NCI-H2107 treated with DMSO at 0.1 percent for 48 hours (cell line): Measurements from ENCODE around the gene TIGAR.
A peak's percentile ranks its signal among the peaks of the same experiment; 100 is the strongest.

Experiments
- DNase-seq: peaks from one replicate; lab custom pipeline; 2025; ENCODE audit not compliant: unreplicated experiment; lab: John Stamatoyannopoulos, UW

TIGAR gene

GRCh38 chr12:4301932-4302501 lies 19.0 kb upstream of the TIGAR start:
- no peak for DNase-seq

DNA sequence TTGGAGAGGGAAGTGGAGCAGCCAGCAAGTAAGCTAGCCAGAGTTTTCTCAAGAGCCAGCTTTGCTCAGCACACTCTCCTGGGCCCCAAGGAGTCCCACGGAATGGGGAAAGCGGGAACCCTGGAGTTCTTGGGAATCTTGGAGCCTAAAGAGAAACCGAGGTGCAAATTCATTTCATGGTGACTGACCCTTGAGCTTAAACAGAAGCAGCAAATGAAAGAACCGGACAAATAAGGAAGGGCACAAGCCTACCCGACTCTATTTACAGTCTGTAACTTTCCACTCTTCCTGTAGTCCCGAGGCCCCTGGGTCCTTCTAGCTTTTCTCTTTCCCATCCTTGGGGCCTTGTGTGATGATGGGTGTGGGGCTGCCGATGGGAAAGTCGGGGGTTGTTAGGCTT lies 18.1 kb upstream of the TIGAR start:
- no peak for DNase-seq

DNA sequence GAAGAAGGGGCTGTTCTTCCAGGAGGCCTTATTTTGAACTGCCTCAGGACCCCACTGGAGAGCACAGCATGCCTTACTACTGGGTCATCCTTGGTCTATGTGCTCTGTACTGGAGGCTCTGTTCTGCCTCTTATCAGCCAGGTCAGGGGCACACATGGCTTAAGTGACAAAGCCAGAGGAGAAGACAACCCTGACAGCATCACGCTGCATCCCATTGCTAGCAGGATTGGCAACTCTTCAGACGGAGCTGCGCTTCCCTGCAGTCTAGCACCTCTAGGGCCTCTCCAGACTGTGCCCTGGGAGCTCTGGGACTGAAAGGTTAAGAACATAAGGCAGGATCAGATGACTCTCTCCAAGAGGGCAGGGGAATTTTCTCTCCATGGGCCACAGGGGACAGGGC lies 17.3 kb upstream of the TIGAR start:
- no peak for DNase-seq

- DNase-seq, result peak; percentile 91
These were observed 13.2 kb upstream of the TIGAR start for GRCh38 chr12:4307593-4308333.

DNA sequence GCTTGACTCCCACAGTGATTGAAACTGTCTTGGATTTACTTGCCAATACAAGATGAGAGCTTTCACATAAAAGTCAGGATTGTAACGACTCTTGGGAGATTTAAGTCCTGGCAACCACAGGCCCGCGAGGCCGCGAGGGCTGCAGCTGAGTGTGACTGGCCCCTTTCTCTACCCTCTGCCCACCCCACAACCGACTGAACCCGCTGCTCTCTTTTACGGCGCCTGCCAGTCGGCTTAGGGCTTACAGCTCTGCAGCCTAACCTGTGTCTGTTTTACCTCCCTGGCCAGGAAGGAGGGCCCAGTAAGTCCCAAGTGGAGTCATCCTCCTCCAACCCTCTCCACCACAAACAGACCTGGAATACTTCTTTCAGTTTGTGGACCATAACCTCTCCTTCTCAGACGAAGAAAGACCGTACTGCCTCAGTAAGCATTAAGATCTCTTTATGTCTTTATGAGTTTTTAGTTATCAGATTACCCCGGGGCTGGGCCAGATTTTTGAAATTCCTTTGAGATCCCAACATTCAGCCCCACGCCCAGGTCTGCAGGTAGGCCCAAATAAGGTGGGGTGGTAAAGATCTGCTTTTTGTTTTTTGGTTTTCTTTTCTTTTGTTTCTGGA lies 12.6 kb upstream of the TIGAR start:
- DNase-seq, result no peak

DNA sequence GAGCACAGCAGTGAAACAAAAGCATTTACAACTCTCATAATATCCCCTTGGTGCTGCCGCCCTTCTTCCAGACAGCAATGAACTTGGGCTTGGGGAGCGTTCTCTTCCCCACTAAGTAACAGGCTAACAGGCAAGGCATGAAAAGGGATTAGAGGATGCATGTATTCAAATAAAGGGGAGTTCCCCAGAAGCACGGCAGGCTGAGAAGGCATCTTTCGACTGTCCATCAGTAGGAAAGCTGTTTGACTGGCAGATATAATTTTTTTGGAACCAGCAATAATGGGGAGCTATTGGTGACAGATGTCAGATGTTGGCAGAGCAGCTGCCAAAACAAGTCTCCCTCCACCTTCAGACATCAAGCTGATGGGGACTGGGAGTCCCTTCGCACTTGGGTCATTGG lies 9.2 kb upstream of the TIGAR start:
- DNase-seq, result no peak

- DNase-seq, result no peak
These were observed 8.8 kb upstream of the TIGAR start for GRCh38 chr12:4312251-4312650.

DNA sequence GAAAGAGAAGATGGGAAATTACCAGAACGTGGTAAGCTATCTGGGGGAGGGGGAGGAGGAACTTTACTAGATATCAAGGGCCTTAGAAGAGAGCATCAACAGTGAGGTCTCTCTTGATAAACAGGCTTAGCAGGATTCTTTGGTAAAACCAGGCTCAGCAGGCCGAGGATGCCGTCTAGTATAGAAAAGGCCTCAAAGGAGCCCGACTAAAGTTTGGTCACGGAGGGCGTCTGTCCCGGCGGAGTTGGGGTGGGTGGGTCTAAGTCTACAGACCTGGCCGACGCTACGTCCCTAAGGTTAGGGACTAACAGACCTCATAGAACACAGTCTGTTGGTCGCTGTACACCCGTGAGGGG lies 538 bp upstream of the TIGAR start:
- no peak for DNase-seq

DNA sequence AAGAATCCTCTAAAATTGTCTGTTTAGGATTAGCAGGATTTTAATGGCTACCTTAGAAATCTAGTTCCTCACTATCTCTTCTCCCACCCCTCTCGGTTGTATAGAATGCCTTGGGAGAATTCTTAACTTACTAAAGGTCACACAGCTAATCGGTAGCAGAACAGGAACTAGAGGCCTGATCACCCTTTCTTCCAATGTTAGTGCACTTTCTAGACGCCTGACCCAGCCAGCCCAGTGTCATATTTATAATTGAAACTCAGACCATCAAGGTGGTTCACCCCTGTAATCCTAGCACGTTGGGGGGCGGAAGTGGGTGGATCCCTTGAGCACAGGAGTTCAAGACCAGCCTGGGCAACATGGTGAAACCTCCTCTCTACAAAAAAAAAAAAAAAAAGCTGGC lies 1.7 kb downstream of the TIGAR start:
- DNase-seq, result no peak

- DNase-seq, result no peak
These were observed 2.4 kb downstream of the TIGAR start for GRCh38 chr12:4323396-4323795.

DNA sequence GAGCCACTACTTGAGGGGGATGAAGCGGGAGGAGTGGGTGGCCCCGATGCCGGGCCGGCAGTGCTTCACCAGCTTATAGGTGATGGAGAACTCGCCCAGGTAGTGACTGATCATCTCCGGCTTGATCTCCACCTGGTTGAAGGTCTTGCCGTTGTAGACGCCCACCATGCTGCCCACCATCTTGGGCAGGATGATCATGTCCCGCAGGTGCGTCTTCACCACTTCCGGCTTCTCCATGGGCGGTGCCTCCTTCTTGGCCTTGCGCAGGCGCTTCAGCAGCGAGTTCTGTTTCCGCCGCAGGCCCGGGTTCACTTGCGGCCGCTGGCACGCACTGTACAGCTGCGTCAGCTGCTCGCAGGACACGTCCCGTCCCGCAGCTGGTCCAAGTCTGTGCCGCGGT lies 3.4 kb downstream of the TIGAR start:
- no peak for DNase-seq

GRCh38 chr12:4325966-4326365 lies 5.0 kb downstream of the TIGAR start:
- no peak for DNase-seq

DNA sequence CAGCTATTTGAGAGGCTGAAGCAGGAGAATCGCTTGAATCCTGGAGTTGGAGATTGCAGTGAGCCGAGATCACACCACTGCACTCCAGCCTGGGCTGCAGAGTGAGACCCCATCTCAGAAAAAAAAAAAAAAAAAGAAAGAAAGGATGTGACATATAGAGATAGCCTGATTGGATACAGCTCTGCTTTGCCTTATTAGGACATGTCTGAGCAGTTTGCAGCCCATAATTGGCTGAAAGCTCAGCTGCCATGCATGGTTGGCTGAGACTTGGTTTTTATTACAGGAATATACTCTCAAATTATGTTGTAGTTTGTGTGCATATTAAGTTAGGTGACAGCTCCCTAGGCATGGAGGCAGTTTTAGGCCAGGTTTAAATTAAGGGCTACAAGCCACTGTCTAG lies 6.3 kb downstream of the TIGAR start:
- no peak for DNase-seq

- no peak for DNase-seq
These were observed 9.2 kb downstream of the TIGAR start for GRCh38 chr12:4330203-4330602.

- DNase-seq, result peak; percentile 51
These were observed 10.2 kb downstream of the TIGAR start for GRCh38 chr12:4331221-4331620.

DNA sequence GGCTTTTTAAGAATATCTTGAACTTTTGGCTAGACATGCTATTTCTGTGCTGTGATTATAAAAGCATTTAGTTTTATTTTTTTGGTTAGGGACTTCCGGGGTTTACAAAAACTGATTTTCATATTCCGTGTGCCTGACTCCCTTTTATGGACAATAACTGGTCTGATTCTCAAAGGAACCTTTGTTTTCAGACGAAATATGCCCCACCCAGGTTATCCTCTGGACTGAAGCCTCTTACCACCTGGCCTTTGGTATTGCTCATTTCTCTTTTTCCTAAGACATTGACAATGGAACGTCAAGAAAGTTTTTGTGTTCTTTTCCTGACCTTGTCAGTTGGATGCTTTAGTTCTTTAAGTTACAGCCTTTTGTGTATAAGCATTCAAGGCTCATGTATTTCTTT lies 10.8 kb downstream of the TIGAR start:
- DNase-seq, result no peak

DNA sequence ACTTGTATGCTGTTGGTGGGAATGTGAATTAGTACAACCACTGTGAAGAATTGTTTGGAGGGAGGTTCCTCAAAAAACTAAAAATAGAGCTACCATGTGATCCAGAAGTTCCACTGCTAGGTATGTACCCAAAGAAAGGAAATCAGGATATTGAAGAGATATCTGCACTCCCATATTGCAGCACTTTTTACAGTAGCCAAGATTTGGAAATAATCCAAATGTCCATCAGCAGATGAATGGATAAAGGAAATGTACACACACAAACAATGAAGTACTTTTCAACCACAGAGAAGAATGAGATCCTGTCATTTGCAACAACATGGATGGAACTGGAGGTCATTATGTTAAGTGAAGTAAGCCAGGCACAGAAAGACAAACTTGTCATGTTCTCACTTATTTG lies 25.9 kb downstream of the TIGAR start:
- no peak for DNase-seq

GRCh38 chr12:4353785-4354208 lies 32.8 kb downstream of the TIGAR start:
- peak; percentile 14 for DNase-seq

DNA sequence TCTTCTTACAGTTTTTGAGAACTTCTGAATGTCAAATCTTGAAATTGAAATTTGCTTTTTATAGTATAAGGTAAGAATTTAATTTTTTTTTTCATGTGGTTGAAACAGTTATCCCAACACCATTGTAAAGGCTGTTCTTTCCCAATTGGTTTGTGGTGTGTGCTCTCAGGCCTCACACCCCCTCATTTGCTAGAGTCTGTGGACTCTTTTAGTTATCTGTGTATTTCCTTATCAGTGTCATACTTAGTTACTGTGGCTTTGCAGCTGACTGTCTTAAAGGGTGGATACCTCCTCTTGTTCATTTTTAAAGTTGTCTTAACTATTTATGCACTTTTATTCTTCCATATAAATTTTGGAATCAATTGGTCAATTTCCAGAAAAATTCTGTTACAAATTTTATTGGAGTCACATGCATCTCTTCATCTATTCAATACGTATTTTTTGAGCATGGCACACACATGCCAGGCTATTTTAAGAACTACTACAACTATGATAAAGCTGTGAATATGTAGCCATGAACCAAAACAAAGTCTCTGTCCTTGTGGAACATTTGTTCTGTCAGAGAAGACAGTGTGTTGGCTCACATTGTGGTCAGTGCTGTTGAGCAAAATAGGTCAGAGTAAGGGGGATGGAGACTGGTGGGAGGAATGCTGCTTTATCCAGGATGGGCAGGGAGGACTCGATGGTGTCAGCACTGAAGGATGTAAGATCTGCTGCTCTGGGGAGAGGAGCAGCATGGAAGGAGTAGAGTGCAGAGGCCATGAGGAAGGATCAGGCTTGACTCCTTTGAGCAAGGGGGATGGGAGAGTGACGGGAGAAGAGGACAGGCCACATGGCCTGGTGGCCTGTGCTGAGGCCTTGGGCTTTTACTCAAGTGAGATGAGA lies 34.4 kb downstream of the TIGAR start:
- DNase-seq, result no peak

GRCh38 chr12:4356041-4356327 lies 35.0 kb downstream of the TIGAR start:
- DNase-seq, result no peak

GRCh38 chr12:4366090-4366489 lies 45.1 kb downstream of the TIGAR start:
- no peak for DNase-seq

DNA sequence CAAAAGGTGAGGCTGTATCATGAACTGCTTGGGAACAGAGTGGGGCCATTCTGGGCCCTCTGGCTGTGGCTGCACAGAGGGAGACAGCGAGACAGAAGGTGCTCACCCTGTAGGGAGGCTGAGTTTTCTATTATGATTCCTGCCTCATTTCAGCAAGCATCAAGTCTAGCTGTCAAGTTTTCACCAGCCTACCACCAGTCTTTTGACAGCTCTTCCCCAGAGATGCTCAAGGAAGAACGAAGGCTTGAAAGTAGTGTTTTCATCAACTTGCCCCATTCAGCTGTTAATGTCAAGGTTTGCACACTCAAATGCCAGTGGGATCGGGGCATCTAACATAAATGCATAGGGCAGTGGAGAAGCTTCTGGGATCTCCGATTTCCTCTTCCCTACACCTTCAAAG lies 48.5 kb downstream of the TIGAR start:
- DNase-seq, result no peak
